HepG2 (cell line): ENCODE results near the gene FAM118B. TPM values are rescaled to one million over a fixed set of nuclear protein-coding genes. Genes with fewer than 3 reads are reported as not detected.
A peak's percentile ranks its signal among the peaks of the same experiment; 100 is the strongest.

Experiments used
- AGO2 ChIP-seq: fragments of 200-400 bp; formaldehyde crosslinking; optimal IDR thresholded peaks from 2 replicates; pipeline ENCODE3; 2017; ENCODE audit warnings: mild to moderate bottlenecking, low read depth, low read length, moderate library complexity
- BORCS8-MEF2B ChIP-seq: sonication (generic); formaldehyde crosslinking; IDR thresholded peaks from 2 replicates; pipeline ENCODE4 v1.8.0; 2022; ENCODE audit warnings: mild to moderate bottlenecking, missing genetic modification reagents
- CHCHD3 ChIP-seq: sonication (generic); formaldehyde crosslinking; IDR thresholded peaks from 2 replicates; pipeline ENCODE4 v1.8.0; 2022; ENCODE audit warnings: mild to moderate bottlenecking, missing genetic modification reagents, moderate library complexity
- FOXA1 ChIP-seq, 2 experiments: fragments of 450-650 bp in 1 of 2; sonication (generic) in 1 of 2; formaldehyde crosslinking in 1 of 2; IDR thresholded peaks; 2 replicates each; pipeline versions ENCODE4 v1.4.0 to v1.6.1; 2016 to 2020; ENCODE audit warnings: missing genetic modification reagents in 1 of 2
- GATAD1 ChIP-seq: IDR thresholded peaks from 2 replicates; pipeline ENCODE4 v1.6.1; 2016; ENCODE audit warnings: missing genetic modification reagents, missing compliant biosample characterization
- GATAD2A ChIP-seq: IDR thresholded peaks from 2 replicates; pipeline ENCODE4 v1.6.1; 2016
- MTERF4 ChIP-seq: sonication (generic); formaldehyde crosslinking; IDR thresholded peaks from 2 replicates; pipeline ENCODE4 v1.8.0; 2023; ENCODE audit warnings: mild to moderate bottlenecking, missing genetic modification reagents
- PATZ1 ChIP-seq: sonication (generic); formaldehyde crosslinking; IDR thresholded peaks from 2 replicates; pipeline ENCODE4 v1.4.0; 2020; ENCODE audit warnings: missing genetic modification reagents
- REL ChIP-seq: sonication (generic); formaldehyde crosslinking; conservative IDR thresholded peaks from 2 replicates; pipeline ENCODE4 v1.8.0; 2022; ENCODE audit warnings: mild to moderate bottlenecking, missing genetic modification reagents, moderate library complexity
- SAP130 ChIP-seq: IDR thresholded peaks from 2 replicates; pipeline ENCODE4 v1.6.1; 2016; ENCODE audit warnings: low read depth
- TBX3 ChIP-seq: fragments of 450-650 bp; IDR thresholded peaks from 2 replicates; pipeline ENCODE4 v1.6.1; 2017; ENCODE audit warnings: antibody characterized with exemption, mild to moderate bottlenecking, inconsistent platforms, borderline replicate concordance
- THAP11 ChIP-seq: IDR thresholded peaks from 2 replicates; pipeline ENCODE4 v1.6.1; 2016; ENCODE audit warnings: missing biosample characterization, missing genetic modification reagents
- ZBTB25 ChIP-seq: IDR thresholded peaks from 2 replicates; pipeline ENCODE4 v1.6.1; 2018; ENCODE audit warnings: missing genetic modification reagents
- ZMAT3 ChIP-seq: sonication (generic); formaldehyde crosslinking; conservative IDR thresholded peaks from 2 replicates; pipeline ENCODE4 v1.7.0; 2021; ENCODE audit warnings: missing genetic modification reagents
- ZNF614 ChIP-seq: IDR thresholded peaks from 2 replicates; pipeline ENCODE4 v1.6.1; 2018; ENCODE audit warnings: missing biosample characterization, missing genetic modification reagents, inconsistent platforms, borderline replicate concordance
- ZNF724P ChIP-seq: sonication (generic); formaldehyde crosslinking; IDR thresholded peaks from 2 replicates; pipeline ENCODE4 v1.8.0; 2022; ENCODE audit warnings: missing genetic modification reagents, borderline replicate concordance
- ZSCAN20 ChIP-seq: sonication (generic); formaldehyde crosslinking; IDR thresholded peaks from 2 replicates; pipeline ENCODE4 v1.4.0; 2020; ENCODE audit warnings: missing genetic modification reagents, mild to moderate bottlenecking, borderline replicate concordance
- polyA plus RNA-seq, 8 experiments: library from polyadenylated mRNA; depleted of rRNA in 3 of 8; stranded (reverse) in 7 of 8; unstranded in 1 of 8; fragments of >200 nt; fragmentation: Illumina TruSeq in 4 of 8; extraction: Trizol in 4 of 8; gene quantifications; 2 replicates each; pipeline versions ENCODE4 v1.2.1 to v1.2.3, GENCODE V29; 2011 to 2016; ENCODE audit warnings: low read depth in 4 of 8, missing spikeins in 1 of 8, mixed read lengths in 1 of 8; ENCODE audit not compliant: insufficient read depth in 1 of 8
- total RNA-seq, 5 experiments: library from RNA; depleted of rRNA; stranded (reverse); fragments of >200 nt; fragmentation: Illumina TruSeq; extraction: Trizol; gene quantifications; 2 replicates each; pipeline ENCODE4 v1.2.3, GENCODE V29; 2016; ENCODE audit warnings: low read depth in 1 of 5
- TF ChIP-seq, protein P1 (sequence below): sonication (generic); formaldehyde crosslinking; IDR thresholded peaks from 2 replicates; pipeline ENCODE4 v1.9.0; 2021; ENCODE audit warnings: mild to moderate bottlenecking, missing genetic modification reagents

The FAM118B gene
- total and polyA plus RNA-seq, 2 of the 13 experiments (the other 11 are each of a cell fraction or from before 2014, with no cell fraction given) = 10.2 to 25.7 TPM

GRCh38 chr11:126282736-126283591, 71.4 kb downstream of the FAM118B start, which contains the start of gene TIRAP (continued):
- TF ChIP-seq MTERF4 (CRISPR knock-in tag) = 0 out of 2 replicates have a peak, but pooled peaks have one; percentile 76
- TF ChIP-seq THAP11 (CRISPR knock-in tag) = peak; percentile 17
- TF ChIP-seq GATAD1 (CRISPR knock-in tag) = peak; percentile 59; the same call in 1 of the 2 replicates
- TF ChIP-seq ZBTB25 = 0 out of 2 replicates have a peak, but pooled peaks have one; percentile 34
- TF ChIP-seq BORCS8-MEF2B (CRISPR knock-in tag) = peak; percentile 57; the same call in 1 of the 2 replicates
- TF ChIP-seq AGO2 = peak; percentile 46
- TF ChIP-seq, protein P1, sequence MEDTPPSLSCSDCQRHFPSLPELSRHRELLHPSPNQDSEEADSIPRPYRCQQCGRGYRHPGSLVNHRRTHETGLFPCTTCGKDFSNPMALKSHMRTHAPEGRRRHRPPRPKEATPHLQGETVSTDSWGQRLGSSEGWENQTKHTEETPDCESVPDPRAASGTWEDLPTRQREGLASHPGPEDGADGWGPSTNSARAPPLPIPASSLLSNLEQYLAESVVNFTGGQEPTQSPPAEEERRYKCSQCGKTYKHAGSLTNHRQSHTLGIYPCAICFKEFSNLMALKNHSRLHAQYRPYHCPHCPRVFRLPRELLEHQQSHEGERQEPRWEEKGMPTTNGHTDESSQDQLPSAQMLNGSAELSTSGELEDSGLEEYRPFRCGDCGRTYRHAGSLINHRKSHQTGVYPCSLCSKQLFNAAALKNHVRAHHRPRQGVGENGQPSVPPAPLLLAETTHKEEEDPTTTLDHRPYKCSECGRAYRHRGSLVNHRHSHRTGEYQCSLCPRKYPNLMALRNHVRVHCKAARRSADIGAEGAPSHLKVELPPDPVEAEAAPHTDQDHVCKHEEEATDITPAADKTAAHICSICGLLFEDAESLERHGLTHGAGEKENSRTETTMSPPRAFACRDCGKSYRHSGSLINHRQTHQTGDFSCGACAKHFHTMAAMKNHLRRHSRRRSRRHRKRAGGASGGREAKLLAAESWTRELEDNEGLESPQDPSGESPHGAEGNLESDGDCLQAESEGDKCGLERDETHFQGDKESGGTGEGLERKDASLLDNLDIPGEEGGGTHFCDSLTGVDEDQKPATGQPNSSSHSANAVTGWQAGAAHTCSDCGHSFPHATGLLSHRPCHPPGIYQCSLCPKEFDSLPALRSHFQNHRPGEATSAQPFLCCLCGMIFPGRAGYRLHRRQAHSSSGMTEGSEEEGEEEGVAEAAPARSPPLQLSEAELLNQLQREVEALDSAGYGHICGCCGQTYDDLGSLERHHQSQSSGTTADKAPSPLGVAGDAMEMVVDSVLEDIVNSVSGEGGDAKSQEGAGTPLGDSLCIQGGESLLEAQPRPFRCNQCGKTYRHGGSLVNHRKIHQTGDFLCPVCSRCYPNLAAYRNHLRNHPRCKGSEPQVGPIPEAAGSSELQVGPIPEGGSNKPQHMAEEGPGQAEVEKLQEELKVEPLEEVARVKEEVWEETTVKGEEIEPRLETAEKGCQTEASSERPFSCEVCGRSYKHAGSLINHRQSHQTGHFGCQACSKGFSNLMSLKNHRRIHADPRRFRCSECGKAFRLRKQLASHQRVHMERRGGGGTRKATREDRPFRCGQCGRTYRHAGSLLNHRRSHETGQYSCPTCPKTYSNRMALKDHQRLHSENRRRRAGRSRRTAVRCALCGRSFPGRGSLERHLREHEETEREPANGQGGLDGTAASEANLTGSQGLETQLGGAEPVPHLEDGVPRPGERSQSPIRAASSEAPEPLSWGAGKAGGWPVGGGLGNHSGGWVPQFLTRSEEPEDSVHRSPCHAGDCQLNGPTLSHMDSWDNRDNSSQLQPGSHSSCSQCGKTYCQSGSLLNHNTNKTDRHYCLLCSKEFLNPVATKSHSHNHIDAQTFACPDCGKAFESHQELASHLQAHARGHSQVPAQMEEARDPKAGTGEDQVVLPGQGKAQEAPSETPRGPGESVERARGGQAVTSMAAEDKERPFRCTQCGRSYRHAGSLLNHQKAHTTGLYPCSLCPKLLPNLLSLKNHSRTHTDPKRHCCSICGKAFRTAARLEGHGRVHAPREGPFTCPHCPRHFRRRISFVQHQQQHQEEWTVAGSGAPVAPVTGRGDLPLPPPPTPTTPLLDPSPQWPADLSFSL (CRISPR knock-in tag) = 0 out of 2 replicates have a peak, but pooled peaks have one; percentile 43
- TF ChIP-seq ZNF614 (CRISPR knock-in tag) = peak; percentile 41; the same call in 1 of the 2 replicates
- peak; percentile 67 for TF ChIP-seq SAP130 (CRISPR knock-in tag)
- peak; percentile 91; the same call in 1 of the 2 replicates for TF ChIP-seq ZMAT3 (CRISPR knock-in tag)
- TF ChIP-seq ZSCAN20 (CRISPR knock-in tag) = 0 out of 2 replicates have a peak, but pooled peaks have one; percentile 65
- TF ChIP-seq ZNF724P (CRISPR knock-in tag) = peak; percentile 81; the same call in 1 of the 2 replicates
- TF ChIP-seq REL (CRISPR knock-in tag) = peak; percentile 64; the same call in 1 of the 2 replicates
- TF ChIP-seq FOXA1 (IDR thresholded peaks at IDR 0.05) = no peak
- 0 out of 2 replicates have a peak, but pooled peaks have one; percentile 13 for TF ChIP-seq FOXA1 (CRISPR knock-in tag; IDR thresholded peaks at IDR 0.05)
- no peak for TF ChIP-seq TBX3
- peak; percentile 46; the same call in 1 of the 2 replicates for TF ChIP-seq PATZ1 (CRISPR knock-in tag)
- peak; percentile 91 for TF ChIP-seq CHCHD3 (CRISPR knock-in tag)
- TF ChIP-seq GATAD2A = peak; percentile 11; the same call in 1 of the 2 replicates
